GM21576 (cell line): ENCODE results near the gene KCNMA1.

Experiments
- ATAC-seq: cut with Tn5 transposase; IDR thresholded peaks from one replicate; pipeline ENCODE4 v1.9.1; 2021; ENCODE audit warnings: mild to moderate bottlenecking, moderate library complexity; ENCODE audit not compliant: unreplicated experiment

KCNMA1 gene

GRCh38 chr10:77231884-77232610 is 405.6 kb downstream of the KCNMA1 start:
- ATAC-seq: no peak

- ATAC-seq: no peak
Observed at GRCh38 chr10:77231375-77231774, 406.2 kb downstream of the KCNMA1 start.

GRCh38 chr10:77230194-77230593 is 407.4 kb downstream of the KCNMA1 start:
- no peak for ATAC-seq

- no peak for ATAC-seq
Observed at GRCh38 chr10:77229704-77230103, 407.9 kb downstream of the KCNMA1 start.

- no peak for ATAC-seq
Observed at GRCh38 chr10:77228559-77228958, 409.0 kb downstream of the KCNMA1 start.

- ATAC-seq: no peak
Observed at GRCh38 chr10:77226853-77227565, 410.6 kb downstream of the KCNMA1 start.

GRCh38 chr10:77226452-77226851 is 411.2 kb downstream of the KCNMA1 start:
- ATAC-seq: no peak

GRCh38 chr10:77226020-77226419 is 411.6 kb downstream of the KCNMA1 start:
- ATAC-seq: no peak

- ATAC-seq: no peak
Observed at GRCh38 chr10:77223526-77224460, 413.8 kb downstream of the KCNMA1 start.

- no peak for ATAC-seq
Observed at GRCh38 chr10:77220150-77220549, 417.5 kb downstream of the KCNMA1 start.

- ATAC-seq: no peak
Observed at GRCh38 chr10:77219046-77219445, 418.6 kb downstream of the KCNMA1 start.

GRCh38 chr10:77214799-77215198 is 422.8 kb downstream of the KCNMA1 start:
- ATAC-seq: no peak

GRCh38 chr10:77212632-77213031 is 425.0 kb downstream of the KCNMA1 start:
- no peak for ATAC-seq

- no peak for ATAC-seq
Observed at GRCh38 chr10:77210645-77211044, 427.0 kb downstream of the KCNMA1 start.

GRCh38 chr10:77208684-77209256 is 428.8 kb downstream of the KCNMA1 start:
- no peak for ATAC-seq

GRCh38 chr10:77207828-77208185 is 429.8 kb downstream of the KCNMA1 start:
- no peak for ATAC-seq

- no peak for ATAC-seq
Observed at GRCh38 chr10:77207182-77207827, 430.3 kb downstream of the KCNMA1 start.

- ATAC-seq: no peak
Observed at GRCh38 chr10:77205135-77205534, 432.5 kb downstream of the KCNMA1 start.

- no peak for ATAC-seq
Observed at GRCh38 chr10:77204171-77204570, 433.4 kb downstream of the KCNMA1 start.

- no peak for ATAC-seq
Observed at GRCh38 chr10:77202857-77203256, 434.8 kb downstream of the KCNMA1 start.
